HepG2 (cell line): ENCODE data around the gene RALB. TPM values are rescaled to one million over a fixed set of nuclear protein-coding genes. Genes with fewer than 3 reads are reported as not detected.

ENCODE experiments used
- AHR ChIP-seq: IDR thresholded peaks from 2 replicates; pipeline ENCODE4 v1.6.1; 2018; ENCODE audit warnings: missing genetic modification reagents, missing compliant biosample characterization
- CENPX ChIP-seq: sonication (generic); formaldehyde crosslinking; IDR thresholded peaks from 2 replicates; pipeline ENCODE4 v1.9.0; 2021; ENCODE audit warnings: mild to moderate bottlenecking, missing genetic modification reagents, moderate library complexity
- EED ChIP-seq: sonication (generic); formaldehyde crosslinking; IDR thresholded peaks from 2 replicates; pipeline ENCODE4 v1.5.0; 2020; ENCODE audit warnings: mild to moderate bottlenecking, missing genetic modification reagents
- FOXK1 ChIP-seq: sonication (generic); formaldehyde crosslinking; IDR thresholded peaks from 2 replicates; pipeline ENCODE4 v1.4.0; 2020; ENCODE audit warnings: low read depth, missing genetic modification reagents, borderline replicate concordance
- FOXM1 ChIP-seq: sonication (generic); formaldehyde crosslinking; IDR thresholded peaks from 2 replicates; pipeline ENCODE4 v1.5.0; 2020; ENCODE audit warnings: missing genetic modification reagents
- HNRNPL ChIP-seq: fragments of 200-400 bp; formaldehyde crosslinking; IDR thresholded peaks from 2 replicates; pipeline ENCODE4 v1.6.1; 2017; ENCODE audit warnings: mild to moderate bottlenecking, low read depth, low read length
- KMT2A ChIP-seq: sonication (generic); formaldehyde crosslinking; IDR thresholded peaks from 2 replicates; pipeline ENCODE4 v1.4.0; 2020; ENCODE audit warnings: missing genetic modification reagents
- MED13 ChIP-seq: sonication (generic); formaldehyde crosslinking; IDR thresholded peaks from 2 replicates; pipeline ENCODE4 v1.5.0; 2020; ENCODE audit warnings: missing genetic modification reagents
- NR3C1 ChIP-seq: sonication (generic); formaldehyde crosslinking; IDR thresholded peaks from 2 replicates; pipeline ENCODE4 v1.4.0; 2020; ENCODE audit warnings: missing genetic modification reagents
- PHF8 ChIP-seq: sonication (generic); formaldehyde crosslinking; IDR thresholded peaks from 2 replicates; pipeline ENCODE4 v1.5.0; 2020; ENCODE audit warnings: missing genetic modification reagents
- RBM22 ChIP-seq: fragments of 200-400 bp; formaldehyde crosslinking; optimal IDR thresholded peaks from 2 replicates; pipeline ENCODE3; 2017; ENCODE audit warnings: mild to moderate bottlenecking, low read length, moderate library complexity
- SATB2 ChIP-seq: sonication (generic); formaldehyde crosslinking; IDR thresholded peaks from 2 replicates; pipeline ENCODE4 v1.5.0; 2020; ENCODE audit warnings: missing genetic modification reagents
- SCMH1 ChIP-seq: sonication (generic); formaldehyde crosslinking; IDR thresholded peaks from 2 replicates; pipeline ENCODE4 v1.9.0; 2021; ENCODE audit warnings: missing genetic modification reagents, mild to moderate bottlenecking, borderline replicate concordance
- TBX3 ChIP-seq: fragments of 450-650 bp; IDR thresholded peaks from 2 replicates; pipeline ENCODE4 v1.6.1; 2017; ENCODE audit warnings: antibody characterized with exemption, mild to moderate bottlenecking, inconsistent platforms, borderline replicate concordance
- TEAD3 ChIP-seq: optimal IDR thresholded peaks from 2 replicates; pipeline ENCODE3; 2016; ENCODE audit warnings: borderline replicate concordance
- TOPORS ChIP-seq: sonication (generic); formaldehyde crosslinking; IDR thresholded peaks from 2 replicates; pipeline ENCODE4 v1.8.0; 2023; ENCODE audit warnings: mild to moderate bottlenecking, missing genetic modification reagents
- ZFP37 ChIP-seq: sonication (generic); formaldehyde crosslinking; IDR thresholded peaks from 2 replicates; pipeline ENCODE4 v1.4.0; 2020; ENCODE audit warnings: missing genetic modification reagents, borderline replicate concordance
- ZNF337 ChIP-seq: sonication (generic); formaldehyde crosslinking; IDR thresholded peaks from 2 replicates; pipeline ENCODE4 v1.5.1; 2020; ENCODE audit warnings: missing genetic modification reagents, low read depth, mild to moderate bottlenecking, borderline replicate concordance
- ZNF501 ChIP-seq: sonication (generic); formaldehyde crosslinking; IDR thresholded peaks from 2 replicates; pipeline ENCODE4 v1.5.1; 2020; ENCODE audit warnings: mild to moderate bottlenecking, moderate library complexity, missing genetic modification reagents
- ZNF552 ChIP-seq: sonication (generic); formaldehyde crosslinking; IDR thresholded peaks from 2 replicates; pipeline ENCODE4 v1.9.0; 2022; ENCODE audit warnings: missing genetic modification reagents, mild to moderate bottlenecking, borderline replicate concordance
- ZNF777 ChIP-seq: sonication (generic); formaldehyde crosslinking; IDR thresholded peaks from 2 replicates; pipeline ENCODE4 v1.4.0; 2020; ENCODE audit warnings: missing genetic modification reagents
- ZSCAN30 ChIP-seq: sonication (generic); formaldehyde crosslinking; IDR thresholded peaks from 2 replicates; pipeline ENCODE4 v1.5.0; 2020; ENCODE audit warnings: mild to moderate bottlenecking, missing genetic modification reagents
- polyA plus RNA-seq, 8 experiments: library from polyadenylated mRNA; depleted of rRNA in 3 of 8; stranded (reverse) in 7 of 8; unstranded in 1 of 8; fragments of >200 nt; fragmentation: Illumina TruSeq in 4 of 8; extraction: Trizol in 4 of 8; gene quantifications; 2 replicates each; pipeline versions ENCODE4 v1.2.1 to v1.2.3, GENCODE V29; 2011 to 2016; ENCODE audit warnings: low read depth in 4 of 8, missing spikeins in 1 of 8, mixed read lengths in 1 of 8; ENCODE audit not compliant: insufficient read depth in 1 of 8
- total RNA-seq, 5 experiments: library from RNA; depleted of rRNA; stranded (reverse); fragments of >200 nt; fragmentation: Illumina TruSeq; extraction: Trizol; gene quantifications; 2 replicates each; pipeline ENCODE4 v1.2.3, GENCODE V29; 2016; ENCODE audit warnings: low read depth in 1 of 5
- TF ChIP-seq, protein P1 (sequence below): sonication (generic); formaldehyde crosslinking; IDR thresholded peaks from 2 replicates; pipeline ENCODE4 v1.5.0; 2020; ENCODE audit warnings: mild to moderate bottlenecking, missing genetic modification reagents
- TF ChIP-seq, protein P2 (sequence below): sonication (generic); formaldehyde crosslinking; IDR thresholded peaks from 2 replicates; pipeline ENCODE4 v1.9.0; 2021; ENCODE audit warnings: missing genetic modification reagents, borderline replicate concordance
- TF ChIP-seq, protein P3 (sequence below): sonication (generic); formaldehyde crosslinking; conservative IDR thresholded peaks from 2 replicates; pipeline ENCODE4 v1.5.0; 2020; ENCODE audit warnings: missing genetic modification reagents
- TF ChIP-seq, protein P4 (sequence below): sonication (generic); formaldehyde crosslinking; IDR thresholded peaks from 2 replicates; pipeline ENCODE4 v1.8.1; 2023; ENCODE audit warnings: missing genetic modification reagents, inconsistent platforms, borderline replicate concordance

RALB gene
- total and polyA plus RNA-seq, 2 of the 13 experiments (the other 11 are each of a cell fraction or from before 2014, with no cell fraction given): 37.8 to 43.2 TPM

DNA sequence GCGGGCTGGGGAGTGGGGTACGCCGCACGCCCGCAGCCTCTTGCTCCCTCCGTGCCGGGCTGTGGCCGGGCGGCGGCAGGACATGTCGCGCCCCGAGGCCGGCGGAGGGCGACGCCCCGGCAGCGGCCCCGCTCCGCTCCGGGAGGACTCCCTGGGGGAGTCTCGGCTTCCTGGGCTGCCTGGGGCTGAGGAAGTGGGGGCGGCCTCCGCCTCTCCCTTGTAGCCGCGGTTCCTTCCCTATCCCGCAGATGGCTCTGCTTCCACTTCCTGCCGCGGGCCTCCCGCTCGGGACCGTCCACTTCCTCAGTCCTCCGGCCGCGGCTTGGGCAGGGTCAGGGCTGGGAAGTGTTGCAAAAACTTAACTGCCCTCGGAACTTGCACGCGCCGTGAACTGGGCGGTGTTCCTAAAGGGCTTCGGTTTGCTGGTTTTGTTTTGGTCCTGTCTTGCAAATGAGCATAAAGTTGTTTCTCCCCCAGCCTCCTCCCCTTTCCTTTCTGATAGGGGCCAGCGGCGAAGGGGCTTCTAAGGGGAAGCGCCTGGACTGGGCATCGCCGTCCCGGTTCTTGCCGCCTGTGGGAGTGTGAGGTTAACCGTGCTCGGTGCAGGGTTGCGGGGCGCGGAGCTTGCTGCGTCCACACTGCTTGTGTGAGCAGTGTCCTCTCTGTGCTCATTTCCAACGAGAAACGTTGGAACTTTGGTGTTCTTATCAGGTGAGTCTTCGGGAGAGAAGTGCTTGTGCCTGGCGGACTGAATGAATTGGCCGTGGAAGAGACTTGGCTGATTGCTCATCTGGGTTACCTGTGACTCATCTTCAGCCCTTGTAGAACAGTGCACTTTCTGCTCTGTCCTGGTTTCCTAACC, 600 bp downstream of the RALB start (continued):
- TF ChIP-seq CENPX (CRISPR knock-in tag) (no peak), SATB2 (CRISPR knock-in tag) (0 out of 2 replicates have a peak, but pooled peaks have one; percentile 67), ZFP37 (CRISPR knock-in tag) (no peak), FOXK1 (CRISPR knock-in tag) (peak; percentile 29; the same call in 1 of the 2 replicates), PHF8 (CRISPR knock-in tag) (peak; percentile 79), FOXM1 (no peak), TOPORS (CRISPR knock-in tag) (peak; percentile 64; the same call in 1 of the 2 replicates), TBX3 (no peak), SCMH1 (CRISPR knock-in tag) (no peak), AHR (CRISPR knock-in tag) (no peak), HNRNPL (peak; percentile 49; the same call in 1 of the 2 replicates), ZSCAN30 (CRISPR knock-in tag) (no peak), RBM22 (no peak), KMT2A (CRISPR knock-in tag) (peak; percentile 80), EED (CRISPR knock-in tag) (no peak), ZNF552 (CRISPR knock-in tag) (no peak), ZNF777 (peak; percentile 65), MED13 (CRISPR knock-in tag) (no peak), ZNF337 (CRISPR knock-in tag) (no peak), ZNF501 (CRISPR knock-in tag) (peak; percentile 64), TEAD3 (peak; percentile 5), NR3C1 (CRISPR knock-in tag) (no peak)
- TF ChIP-seq, protein P1, sequence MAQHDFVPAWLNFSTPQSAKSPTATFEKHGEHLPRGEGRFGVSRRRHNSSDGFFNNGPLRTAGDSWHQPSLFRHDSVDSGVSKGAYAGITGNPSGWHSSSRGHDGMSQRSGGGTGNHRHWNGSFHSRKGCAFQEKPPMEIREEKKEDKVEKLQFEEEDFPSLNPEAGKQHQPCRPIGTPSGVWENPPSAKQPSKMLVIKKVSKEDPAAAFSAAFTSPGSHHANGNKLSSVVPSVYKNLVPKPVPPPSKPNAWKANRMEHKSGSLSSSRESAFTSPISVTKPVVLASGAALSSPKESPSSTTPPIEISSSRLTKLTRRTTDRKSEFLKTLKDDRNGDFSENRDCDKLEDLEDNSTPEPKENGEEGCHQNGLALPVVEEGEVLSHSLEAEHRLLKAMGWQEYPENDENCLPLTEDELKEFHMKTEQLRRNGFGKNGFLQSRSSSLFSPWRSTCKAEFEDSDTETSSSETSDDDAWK (CRISPR knock-in tag): no peak
- TF ChIP-seq, protein P2, sequence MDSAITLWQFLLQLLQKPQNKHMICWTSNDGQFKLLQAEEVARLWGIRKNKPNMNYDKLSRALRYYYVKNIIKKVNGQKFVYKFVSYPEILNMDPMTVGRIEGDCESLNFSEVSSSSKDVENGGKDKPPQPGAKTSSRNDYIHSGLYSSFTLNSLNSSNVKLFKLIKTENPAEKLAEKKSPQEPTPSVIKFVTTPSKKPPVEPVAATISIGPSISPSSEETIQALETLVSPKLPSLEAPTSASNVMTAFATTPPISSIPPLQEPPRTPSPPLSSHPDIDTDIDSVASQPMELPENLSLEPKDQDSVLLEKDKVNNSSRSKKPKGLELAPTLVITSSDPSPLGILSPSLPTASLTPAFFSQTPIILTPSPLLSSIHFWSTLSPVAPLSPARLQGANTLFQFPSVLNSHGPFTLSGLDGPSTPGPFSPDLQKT (CRISPR knock-in tag): no peak
- TF ChIP-seq, protein P3, sequence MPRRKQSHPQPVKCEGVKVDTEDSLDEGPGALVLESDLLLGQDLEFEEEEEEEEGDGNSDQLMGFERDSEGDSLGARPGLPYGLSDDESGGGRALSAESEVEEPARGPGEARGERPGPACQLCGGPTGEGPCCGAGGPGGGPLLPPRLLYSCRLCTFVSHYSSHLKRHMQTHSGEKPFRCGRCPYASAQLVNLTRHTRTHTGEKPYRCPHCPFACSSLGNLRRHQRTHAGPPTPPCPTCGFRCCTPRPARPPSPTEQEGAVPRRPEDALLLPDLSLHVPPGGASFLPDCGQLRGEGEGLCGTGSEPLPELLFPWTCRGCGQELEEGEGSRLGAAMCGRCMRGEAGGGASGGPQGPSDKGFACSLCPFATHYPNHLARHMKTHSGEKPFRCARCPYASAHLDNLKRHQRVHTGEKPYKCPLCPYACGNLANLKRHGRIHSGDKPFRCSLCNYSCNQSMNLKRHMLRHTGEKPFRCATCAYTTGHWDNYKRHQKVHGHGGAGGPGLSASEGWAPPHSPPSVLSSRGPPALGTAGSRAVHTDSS: no peak
- TF ChIP-seq, protein P4, sequence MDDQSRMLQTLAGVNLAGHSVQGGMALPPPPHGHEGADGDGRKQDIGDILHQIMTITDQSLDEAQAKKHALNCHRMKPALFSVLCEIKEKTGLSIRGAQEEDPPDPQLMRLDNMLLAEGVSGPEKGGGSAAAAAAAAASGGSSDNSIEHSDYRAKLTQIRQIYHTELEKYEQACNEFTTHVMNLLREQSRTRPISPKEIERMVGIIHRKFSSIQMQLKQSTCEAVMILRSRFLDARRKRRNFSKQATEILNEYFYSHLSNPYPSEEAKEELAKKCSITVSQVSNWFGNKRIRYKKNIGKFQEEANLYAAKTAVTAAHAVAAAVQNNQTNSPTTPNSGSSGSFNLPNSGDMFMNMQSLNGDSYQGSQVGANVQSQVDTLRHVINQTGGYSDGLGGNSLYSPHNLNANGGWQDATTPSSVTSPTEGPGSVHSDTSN: no peak
